CD4-positive, CD25-positive, alpha-beta regulatory T cell (primary cell): ENCODE data around the gene C2CD4C. TPM values are rescaled to one million over a fixed set of nuclear protein-coding genes. Genes with fewer than 3 reads are reported as not detected.

Experiments used
- ATAC-seq, 2 donors: fragments of 150-1000 bp; cut with Tn5 transposase; one replicate each; pipeline ENCODE4 v1.10.0; 2021; ENCODE audit warnings: low read depth in 2 of 2, moderate number of reproducible peaks in 2 of 2, moderate library complexity in 1 of 2
- DNase-seq, 3 donors: peaks; one replicate each; pipeline versions ENCODE4 v3.0.0 to v3.0.0-alpha.2; 2012 to 2022; ENCODE audit warnings: mixed read lengths in 1 of 3
- H3K27ac ChIP-seq: one replicate; pipeline ENCODE4 v1.7.0; 2013; ENCODE audit warnings: mild to moderate bottlenecking, low read length; ENCODE audit not compliant: insufficient read depth, poor library complexity, severe bottlenecking
- H3K27me3 ChIP-seq: one replicate; pipeline ENCODE4 v1.7.0; 2013; ENCODE audit warnings: low read length; ENCODE audit not compliant: control insufficient read depth, insufficient read depth
- H3K36me3 ChIP-seq: one replicate; pipeline ENCODE4 v1.7.0; 2013; ENCODE audit warnings: mild to moderate bottlenecking, low read length, moderate library complexity; ENCODE audit not compliant: control insufficient read depth, insufficient read depth
- H3K4me1 ChIP-seq: 2 replicates; pipeline ENCODE4 v1.7.0; 2013; ENCODE audit warnings: mild to moderate bottlenecking, low read length; ENCODE audit not compliant: insufficient read depth, control insufficient read depth, poor library complexity, severe bottlenecking
- H3K4me3 ChIP-seq: one replicate; pipeline ENCODE4 v1.7.0; 2013; ENCODE audit warnings: low read depth, mild to moderate bottlenecking, low read length, moderate library complexity
- H3K9me3 ChIP-seq, 2 experiments: 1 replicate in 1 of 2; 2 replicates in 1 of 2; pipeline ENCODE4 v1.7.0; 2013; ENCODE audit warnings: low read length in 2 of 2, mild to moderate bottlenecking in 1 of 2, moderate library complexity in 1 of 2; ENCODE audit not compliant: control insufficient read depth in 2 of 2
- H3K27ac Mint-ChIP-seq, 3 donors: one replicate each; pipeline ENCODE4 v1.8.0; 2020 to 2022; ENCODE audit warnings: mild to moderate bottlenecking in 3 of 3, mixed read lengths in 3 of 3, moderate library complexity in 2 of 3
- H3K27me3 Mint-ChIP-seq: one replicate; pipeline ENCODE4 v1.8.0; 2022; ENCODE audit warnings: mild to moderate bottlenecking, mixed read lengths
- H3K36me3 Mint-ChIP-seq: one replicate; pipeline ENCODE4 v1.8.0; 2020; ENCODE audit warnings: mixed read lengths
- H3K4me1 Mint-ChIP-seq, 4 donors: one replicate each; pipeline ENCODE4 v1.8.0; 2020 to 2022; ENCODE audit warnings: mixed read lengths in 4 of 4, mild to moderate bottlenecking in 1 of 4
- H3K4me3 Mint-ChIP-seq, 4 donors: one replicate each; pipeline ENCODE4 v1.8.0; 2020 to 2022; ENCODE audit warnings: mild to moderate bottlenecking in 4 of 4, mixed read lengths in 4 of 4, moderate library complexity in 3 of 4
- H3K9me3 Mint-ChIP-seq, 7 donors: one replicate each; pipeline ENCODE4 v1.8.0; 2020 to 2022; ENCODE audit warnings: mixed read lengths in 7 of 7, mild to moderate bottlenecking in 3 of 7, moderate library complexity in 2 of 7
- polyA plus RNA-seq, 4 donors: library from polyadenylated mRNA; unstranded; fragments of 300-500 nt; fragmentation: Illumina TruSeq; gene quantifications; one replicate each; pipeline ENCODE4 v1.2.3, GENCODE V29; 2021
- total RNA-seq: library from RNA; stranded (reverse); gene quantifications from one replicate; pipeline ENCODE4 v1.2.3, GENCODE V29; 2022

Gene C2CD4C
- total and polyA plus RNA-seq, 5 donors from 2014 or later = not detected

DNA sequence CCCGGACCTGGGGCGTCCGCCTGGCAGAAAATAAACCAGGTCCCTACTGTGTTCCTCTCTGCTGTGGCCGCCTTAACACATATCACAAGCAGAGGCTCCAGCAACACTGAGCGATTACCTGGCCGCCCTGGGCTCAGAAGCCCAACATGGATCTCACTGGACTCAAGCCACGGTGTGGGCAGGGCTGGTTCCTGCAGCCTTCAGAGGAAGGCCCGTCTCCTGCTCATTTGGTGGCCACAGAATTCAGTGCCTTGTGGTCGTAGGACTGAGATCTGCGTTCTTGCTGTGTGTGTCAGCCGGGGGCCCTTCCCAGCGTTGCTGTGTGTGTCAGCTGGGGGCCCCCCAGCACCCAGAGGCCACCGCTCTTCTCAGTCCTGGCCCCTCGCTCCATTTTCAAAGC lies 30.2 kb downstream of the C2CD4C start:
- Histone ChIP-seq H3K4me3 (no peak overlapping the region), H3K27me3 (no peaks in the 10 kb centered on the region), H3K9me3 (no peaks in the 10 kb centered on the region), H3K4me1 (peaks cover 8% of the 10 kb centered on the region), H3K36me3 (no peaks in the 10 kb centered on the region), H3K27ac (no peak overlapping the region)
- H3K4me3 Mint-ChIP-seq = no peak overlapping the region
- H3K9me3 Mint-ChIP-seq = peaks cover 0 to 2% (median 0%) of the 10 kb centered on the region in 7 donors
- H3K36me3 Mint-ChIP-seq = no peaks in the 10 kb centered on the region
- H3K27ac Mint-ChIP-seq = no peak overlapping the region
- H3K27me3 Mint-ChIP-seq = peaks cover 24% of the 10 kb centered on the region
- peaks cover 0 to 20% (median 12%) of the 10 kb centered on the region in 4 donors for H3K4me1 Mint-ChIP-seq
- DNase-seq (no peak), ATAC-seq (no peak)

GRCh38 chr19:377801-378581 lies 31.0 kb downstream of the C2CD4C start:
- DNase-seq = no peak
- no peak for ATAC-seq
- Histone ChIP-seq H3K4me3 (no peak overlapping the region), H3K27ac (no peak overlapping the region), H3K36me3 (no peaks in the 10 kb centered on the region), H3K27me3 (no peaks in the 10 kb centered on the region), H3K9me3 (no peaks in the 10 kb centered on the region), H3K4me1 (peaks cover 6% of the 10 kb centered on the region)
- Mint-ChIP-seq H3K36me3 (no peaks in the 10 kb centered on the region), H3K9me3 (peaks cover 0 to 2% (median 0%) of the 10 kb centered on the region in 7 donors), H3K4me3 (no peak overlapping the region), H3K27ac (peak overlapping the region in 1 of 3 donors; percentile 48), H3K27me3 (peaks cover 18% of the 10 kb centered on the region), H3K4me1 (peaks cover 0 to 14% (median 7%) of the 10 kb centered on the region in 4 donors)

DNA sequence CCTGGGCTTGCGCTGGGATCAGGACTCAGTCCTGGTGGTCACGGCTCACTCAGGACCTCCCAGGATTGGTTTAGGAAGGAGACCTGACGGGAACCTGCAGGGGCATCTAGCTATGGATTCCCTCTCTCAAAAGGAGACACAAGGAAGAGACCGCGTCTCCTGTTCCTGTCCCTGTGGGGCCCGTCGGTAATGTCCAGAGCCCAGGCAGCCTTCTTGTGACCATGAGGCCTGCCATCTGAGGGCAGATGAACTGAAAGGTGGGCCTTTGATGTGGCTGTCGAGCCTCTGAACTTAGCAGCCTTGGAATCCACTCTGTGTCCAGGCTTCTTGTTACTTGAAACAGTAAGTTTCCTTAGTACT lies 32.9 kb downstream of the C2CD4C start:
- H3K9me3 Mint-ChIP-seq = peaks cover 0 to 2% (median 0%) of the 10 kb centered on the region in 7 donors

GRCh38 chr19:375395-376110 lies 33.4 kb downstream of the C2CD4C start:
- Mint-ChIP-seq H3K27me3 (peaks cover 12% of the 10 kb centered on the region), H3K27ac (no peak overlapping the region), H3K4me1 (peaks cover 0 to 5% (median 2%) of the 10 kb centered on the region in 4 donors), H3K36me3 (no peaks in the 10 kb centered on the region), H3K4me3 (no peak overlapping the region), H3K9me3 (peaks cover 0 to 2% (median 0%) of the 10 kb centered on the region in 7 donors)
- H3K27me3 ChIP-seq = no peaks in the 10 kb centered on the region
- H3K4me3 ChIP-seq = no peak overlapping the region
- ATAC-seq (no peak), DNase-seq (no peak)
- no peak overlapping the region for H3K27ac ChIP-seq
- no peaks in the 10 kb centered on the region for H3K4me1 ChIP-seq
- no peaks in the 10 kb centered on the region for H3K36me3 ChIP-seq
- H3K9me3 ChIP-seq = no peaks in the 10 kb centered on the region

More for the DNA sequence above, 32.9 kb downstream of the C2CD4C start:
- Mint-ChIP-seq H3K36me3 (no peaks in the 10 kb centered on the region), H3K4me3 (no peak overlapping the region), H3K4me1 (peaks cover 0 to 6% (median 3%) of the 10 kb centered on the region in 4 donors), H3K27ac (no peak overlapping the region), H3K27me3 (peaks cover 12% of the 10 kb centered on the region)
- H3K27ac ChIP-seq = no peak overlapping the region
- no peaks in the 10 kb centered on the region for H3K9me3 ChIP-seq
- no peaks in the 10 kb centered on the region for H3K36me3 ChIP-seq
- ATAC-seq (no peak), DNase-seq (no peak)
- H3K4me1 ChIP-seq = no peaks in the 10 kb centered on the region
- H3K4me3 ChIP-seq = no peak overlapping the region
- H3K27me3 ChIP-seq = no peaks in the 10 kb centered on the region

DNA sequence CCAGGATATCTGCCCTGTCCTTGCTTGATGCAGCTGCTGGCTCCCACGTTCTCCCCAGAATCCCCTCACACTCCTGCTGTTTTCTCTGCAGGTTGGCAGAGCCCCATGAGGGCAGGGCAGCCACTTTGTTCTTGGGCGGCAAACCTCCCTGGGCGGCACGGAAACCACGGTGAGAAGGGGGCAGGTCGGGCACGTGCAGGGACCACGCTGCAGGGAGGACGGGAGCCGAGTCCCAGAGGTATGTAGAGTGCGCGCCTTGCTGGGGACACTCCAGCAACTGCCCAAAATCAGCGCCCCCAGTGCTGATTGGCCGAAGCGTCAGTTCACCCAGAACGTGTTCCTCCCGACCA lies 34.1 kb downstream of the C2CD4C start:
- H3K27me3 Mint-ChIP-seq = peaks cover 5% of the 10 kb centered on the region
- Histone ChIP-seq H3K27ac (no peak overlapping the region), H3K4me1 (no peaks in the 10 kb centered on the region), H3K36me3 (no peaks in the 10 kb centered on the region), H3K27me3 (no peaks in the 10 kb centered on the region), H3K4me3 (no peak overlapping the region), H3K9me3 (no peaks in the 10 kb centered on the region)
- no peak for ATAC-seq
- no peak overlapping the region for H3K27ac Mint-ChIP-seq
- no peak for DNase-seq
- H3K4me3 Mint-ChIP-seq = no peak overlapping the region
- peaks cover 0 to 5% (median 2%) of the 10 kb centered on the region in 4 donors for H3K4me1 Mint-ChIP-seq
- peaks cover 0 to 2% (median 0%) of the 10 kb centered on the region in 7 donors for H3K9me3 Mint-ChIP-seq
- H3K36me3 Mint-ChIP-seq = no peaks in the 10 kb centered on the region

DNA sequence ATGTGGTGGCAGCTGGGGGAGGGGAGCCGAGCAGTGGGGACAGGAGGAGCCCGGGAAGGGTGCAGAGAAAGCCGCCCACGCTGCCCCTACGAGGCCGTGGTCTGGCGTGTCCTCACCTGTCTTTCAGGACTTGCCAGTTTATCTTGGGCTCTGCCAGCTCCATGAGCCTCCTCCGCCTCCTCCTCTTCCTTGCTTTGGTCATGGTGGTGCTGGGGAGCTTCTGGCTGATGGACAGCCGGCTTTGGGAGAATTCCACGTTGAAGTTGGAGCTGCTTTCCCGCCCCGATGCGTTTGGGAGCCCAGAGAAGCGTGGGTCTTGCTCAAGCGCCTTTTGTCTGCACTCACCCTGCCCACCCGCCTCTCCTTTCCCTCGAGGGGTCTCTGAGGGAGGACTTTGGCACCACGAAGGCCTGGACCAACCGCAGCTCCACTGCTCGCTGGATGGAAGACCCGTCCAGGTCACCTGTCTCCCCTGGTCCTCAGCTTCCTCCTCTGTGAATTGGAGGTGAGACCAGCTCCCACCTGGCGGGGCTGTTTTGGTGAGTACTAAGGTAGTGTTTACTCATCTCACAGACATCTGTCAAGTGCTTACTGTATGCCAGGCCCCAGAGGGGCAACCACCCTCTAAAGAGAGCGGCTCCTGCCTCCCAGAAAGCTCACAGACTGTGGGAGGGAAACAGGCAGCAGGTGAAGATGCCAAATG lies 34.6 kb downstream of the C2CD4C start:
- H3K36me3 ChIP-seq = no peaks in the 10 kb centered on the region
- H3K27me3 Mint-ChIP-seq = peaks cover 5% of the 10 kb centered on the region
- peaks cover 0 to 2% (median 0%) of the 10 kb centered on the region in 7 donors for H3K9me3 Mint-ChIP-seq
- no peak overlapping the region for H3K27ac Mint-ChIP-seq
- H3K27me3 ChIP-seq = no peaks in the 10 kb centered on the region
- H3K27ac ChIP-seq = no peak overlapping the region
- ATAC-seq = no peak
- no peaks in the 10 kb centered on the region for H3K9me3 ChIP-seq
- H3K4me1 Mint-ChIP-seq = peaks cover 0 to 5% (median 2%) of the 10 kb centered on the region in 4 donors
- H3K4me3 ChIP-seq = no peak overlapping the region
- no peak overlapping the region for H3K4me3 Mint-ChIP-seq
- no peaks in the 10 kb centered on the region for H3K4me1 ChIP-seq
- no peaks in the 10 kb centered on the region for H3K36me3 Mint-ChIP-seq
- no peak for DNase-seq

DNA sequence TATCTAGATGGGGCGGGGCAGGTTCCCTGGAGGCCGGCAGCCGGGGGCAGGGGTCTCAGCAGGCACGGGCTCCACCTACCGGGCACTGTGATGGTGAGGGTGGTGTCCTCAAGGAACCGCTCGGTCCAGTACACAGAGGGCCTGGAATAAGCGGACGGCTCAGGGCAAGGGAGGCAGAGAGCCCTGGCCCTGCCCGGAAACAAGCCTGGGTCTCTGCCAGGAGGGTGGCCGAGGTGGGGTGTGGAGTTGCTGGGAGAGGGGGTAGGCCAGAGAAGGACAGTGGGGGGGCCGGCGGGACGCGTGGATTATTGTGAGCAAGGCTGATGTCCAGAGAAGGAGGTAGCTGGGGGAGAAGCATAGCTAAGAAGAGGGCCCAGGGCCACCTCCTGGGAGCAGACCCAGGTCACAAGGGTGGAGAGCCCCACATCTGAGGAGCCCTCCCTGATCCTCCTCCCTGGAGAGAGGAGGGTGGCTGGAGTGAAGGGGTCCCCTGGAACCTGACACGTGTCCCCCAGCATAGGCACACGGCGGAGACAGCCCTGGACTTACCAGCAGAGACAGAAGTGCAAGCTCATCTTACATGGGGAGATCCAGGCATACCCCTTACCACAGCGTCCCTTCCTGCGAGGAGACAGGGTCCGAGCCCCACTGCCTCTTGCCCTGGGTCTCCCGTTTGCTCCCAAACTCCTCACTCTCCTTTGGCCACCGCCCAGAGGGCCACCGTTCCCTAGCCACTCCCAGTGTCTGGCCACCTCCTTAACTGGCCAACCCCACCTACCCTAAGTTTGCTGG lies 35.4 kb downstream of the C2CD4C start:
- Mint-ChIP-seq H3K9me3 (peaks cover 0 to 2% (median 0%) of the 10 kb centered on the region in 7 donors), H3K27ac (no peak overlapping the region), H3K36me3 (no peaks in the 10 kb centered on the region), H3K27me3 (peaks cover 5% of the 10 kb centered on the region), H3K4me3 (no peak overlapping the region), H3K4me1 (peaks cover 0 to 5% (median 2%) of the 10 kb centered on the region in 4 donors)
- Histone ChIP-seq H3K9me3 (no peaks in the 10 kb centered on the region), H3K27ac (no peak overlapping the region), H3K4me3 (no peak overlapping the region), H3K4me1 (no peaks in the 10 kb centered on the region), H3K36me3 (no peaks in the 10 kb centered on the region), H3K27me3 (no peaks in the 10 kb centered on the region)
- no peak for DNase-seq
- ATAC-seq = no peak
